ENCODE results near the gene WDR45B.
"Not testable (repeated sequence)": the region's sequence is repeated elsewhere in the genome, so short reads cannot be mapped to it uniquely, and the experiment has no call there.

Gene WDR45B

DNA sequence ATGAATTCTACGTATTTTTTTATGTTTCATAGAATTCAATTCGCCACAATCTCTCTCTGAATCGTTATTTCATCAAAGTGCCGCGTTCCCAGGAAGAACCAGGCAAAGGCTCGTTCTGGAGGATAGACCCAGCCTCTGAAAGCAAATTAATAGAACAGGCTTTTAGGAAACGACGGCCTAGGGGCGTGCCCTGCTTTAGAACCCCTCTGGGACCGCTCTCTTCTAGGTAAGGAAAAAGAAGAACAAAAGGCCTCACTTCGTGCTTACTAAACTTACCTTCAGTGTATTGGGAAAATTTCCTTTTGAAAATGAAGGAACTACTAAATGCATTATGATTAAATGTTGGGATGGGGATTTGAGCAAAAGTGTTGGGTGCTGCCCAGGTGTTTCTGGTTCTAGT, 65.5 kb downstream of the WDR45B start:
- no peak for DNase-seq

GRCh38 chr17:82582213-82582612, 66.0 kb downstream of the WDR45B start:
- no peak for DNase-seq

DNA sequence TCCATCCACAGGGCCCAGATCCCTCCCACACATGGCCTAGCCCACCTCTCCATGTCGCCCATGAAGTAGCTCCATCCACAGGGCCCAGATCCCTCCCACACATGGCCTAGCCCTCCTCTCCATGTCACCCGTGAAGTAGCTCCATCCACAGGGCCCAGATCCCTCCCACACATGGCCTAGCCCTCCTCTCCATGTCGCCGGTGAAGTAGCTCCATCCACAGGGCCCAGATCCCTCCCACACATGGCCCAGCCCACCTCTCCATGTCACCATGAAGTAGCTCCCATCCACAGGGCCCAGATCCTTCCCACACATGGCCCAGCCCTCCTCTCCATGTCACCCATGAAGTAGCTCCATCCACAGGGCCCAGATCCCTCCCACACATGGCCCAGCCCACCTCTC, 68.3 kb downstream of the WDR45B start:
- DNase-seq: not testable (repeated sequence)

GRCh38 chr17:82577300-82577699, 70.9 kb downstream of the WDR45B start:
- DNase-seq: no peak

DNA sequence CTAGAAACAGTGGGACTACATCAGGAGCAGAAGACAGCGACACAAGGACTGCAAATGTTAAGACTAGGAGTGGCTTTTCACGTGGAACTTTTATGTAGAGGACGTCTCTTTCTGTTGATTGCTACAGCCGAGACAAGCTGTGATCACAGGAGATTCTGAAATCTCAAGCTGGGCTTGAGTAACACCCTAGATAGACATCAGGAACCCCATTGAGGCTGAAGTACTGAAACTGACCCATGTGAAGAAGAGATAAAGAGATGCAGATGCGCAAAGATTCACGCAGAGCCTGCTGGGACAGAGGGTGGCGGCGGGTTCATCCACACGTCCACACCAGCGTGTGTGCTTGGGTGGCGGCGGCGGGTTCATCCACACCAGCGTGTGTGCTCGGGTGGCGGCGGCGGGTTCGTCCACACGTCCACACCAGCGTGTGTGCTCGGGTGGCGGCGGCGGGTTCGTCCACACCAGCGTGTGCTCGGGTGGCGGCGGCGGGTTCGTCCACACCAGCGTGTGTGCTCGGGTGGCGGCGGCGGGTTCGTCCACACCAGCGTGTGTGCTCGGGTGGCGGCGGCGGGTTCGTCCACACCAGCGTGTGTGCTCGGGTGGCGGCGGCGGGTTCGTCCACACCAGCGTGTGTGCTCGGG, 72.5 kb downstream of the WDR45B start:
- not testable (repeated sequence) for DNase-seq

DNA sequence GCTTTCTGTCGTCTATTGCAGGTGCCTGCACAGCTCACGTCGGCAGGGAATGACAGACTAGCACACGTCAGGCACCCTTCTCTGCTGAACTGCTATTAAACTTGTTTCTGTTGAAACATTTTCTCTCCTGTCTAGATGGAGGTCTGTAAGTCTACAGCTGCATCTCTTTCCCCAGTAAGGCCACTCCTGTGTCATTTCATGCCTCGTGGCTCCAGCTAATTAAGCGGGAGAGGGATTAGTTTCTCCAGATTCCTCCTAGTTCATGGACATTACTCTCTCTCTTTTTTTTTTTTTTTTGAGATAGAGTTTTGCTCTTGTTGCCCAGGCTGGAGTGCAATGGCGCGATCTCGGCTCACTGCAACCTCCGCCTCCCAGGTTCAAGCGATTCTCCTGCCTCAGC, 74.2 kb downstream of the WDR45B start:
- DNase-seq: no peak

DNA sequence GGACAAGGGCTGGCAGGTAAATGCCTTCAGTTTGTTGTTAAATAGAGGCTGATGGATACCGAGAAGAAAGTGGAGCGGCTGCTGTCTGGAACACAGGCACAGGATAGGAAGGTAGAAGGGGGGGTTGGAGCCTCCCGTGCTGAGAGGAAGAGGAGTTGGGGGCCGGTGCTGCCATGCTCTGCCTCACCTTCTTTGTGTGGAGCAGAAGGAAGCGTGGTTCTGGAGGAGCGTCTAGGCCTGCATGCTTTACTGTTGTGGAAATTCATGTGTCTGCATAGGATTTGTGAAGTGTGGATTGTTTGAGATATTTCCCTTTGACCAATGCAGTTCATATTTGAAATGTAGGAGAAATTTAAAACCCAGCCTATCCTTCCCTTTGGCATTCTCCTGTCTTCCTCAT, 76.4 kb downstream of the WDR45B start:
- no peak for DNase-seq

DNA sequence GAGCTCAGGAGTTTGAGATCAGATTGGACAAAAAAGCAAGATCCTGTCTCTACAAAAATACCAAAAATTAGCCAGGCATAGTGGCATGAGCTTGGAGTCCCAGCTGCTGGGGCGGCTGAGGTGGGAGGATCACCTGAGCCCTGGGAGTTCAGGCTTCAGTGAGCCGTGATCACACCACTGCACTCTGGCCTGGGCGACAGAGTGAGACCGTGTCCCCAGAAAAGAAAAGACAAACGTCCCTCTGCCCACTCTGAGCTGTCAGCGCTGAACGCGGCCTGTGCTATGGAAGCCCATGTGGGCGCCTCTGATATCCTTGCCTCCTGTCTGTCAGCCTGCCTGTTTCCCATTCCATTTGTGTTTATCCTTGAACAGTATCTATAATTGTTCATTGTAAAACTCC, 78.0 kb downstream of the WDR45B start:
- no peak for DNase-seq

- DNase-seq: no peak
These were observed 78.6 kb downstream of the WDR45B start for GRCh38 chr17:82569621-82570020.

DNA sequence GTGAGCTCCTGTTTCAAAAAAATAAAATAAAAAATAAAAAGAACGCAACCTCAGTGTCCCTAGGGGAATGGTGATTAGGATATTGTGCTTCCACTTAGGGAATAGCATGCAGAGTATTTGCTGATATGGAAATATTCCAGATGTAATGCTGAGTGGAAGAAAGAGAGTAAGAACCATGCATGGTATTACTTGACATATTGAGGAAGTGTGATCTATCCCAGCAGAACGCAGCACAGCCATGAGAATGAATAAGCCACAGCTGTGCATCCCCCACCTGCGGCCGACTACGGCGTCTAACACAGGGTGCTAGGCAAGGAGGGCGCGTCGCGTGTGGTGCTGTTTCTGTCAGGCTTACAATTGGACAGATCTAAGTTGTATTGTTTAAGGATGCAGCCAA, 79.2 kb downstream of the WDR45B start:
- DNase-seq: no peak

DNA sequence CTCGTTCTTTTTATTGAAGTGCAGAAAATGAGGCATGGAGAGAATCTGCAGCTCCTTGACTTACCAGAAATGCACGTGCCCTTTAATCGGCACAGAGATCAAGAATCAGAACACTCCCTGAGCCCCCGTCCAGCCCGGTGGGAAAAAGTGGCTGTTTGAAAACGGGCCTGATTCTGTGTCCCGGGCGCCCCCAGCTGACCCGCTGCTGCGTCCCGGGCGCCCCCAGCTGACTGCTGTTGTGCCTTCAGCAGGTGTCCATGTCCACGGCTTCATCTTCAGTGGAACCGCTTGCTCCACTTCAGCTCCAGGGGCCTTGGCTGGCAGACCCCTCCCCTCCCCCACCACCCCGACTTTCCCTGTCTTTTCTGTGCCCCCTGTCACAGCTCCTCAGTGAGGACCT, 81.0 kb downstream of the WDR45B start:
- DNase-seq: no peak

- DNase-seq: peak in 2 of 14 donors; percentile 4 to 16
These were observed 81.9 kb downstream of the WDR45B start for GRCh38 chr17:82566129-82566960.

DNA sequence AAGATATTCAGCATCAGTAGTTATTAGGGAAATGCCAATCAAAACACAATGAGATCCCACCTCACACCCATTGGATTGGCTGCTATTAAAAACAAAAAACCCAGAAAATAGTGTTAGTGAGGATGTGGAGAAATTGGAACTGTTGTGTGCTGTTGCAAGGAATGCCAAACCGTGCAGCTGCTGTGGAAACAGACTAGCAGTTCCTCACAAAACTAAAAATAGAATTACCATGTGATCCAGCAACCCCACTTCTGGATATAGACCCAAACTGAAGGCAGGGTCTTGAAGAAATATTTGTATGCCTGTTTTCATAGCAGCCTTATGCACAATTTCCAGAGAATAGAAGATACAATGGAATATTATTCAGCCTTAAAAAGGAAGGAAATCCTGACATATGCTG, 82.7 kb downstream of the WDR45B start:
- DNase-seq: no peak
